GM12865 (cell line): Measurements from ENCODE around the gene SELP.
"Not testable (repeated sequence)": the region's sequence is repeated elsewhere in the genome, so short reads cannot be mapped to it uniquely, and the experiment has no call there.

Experiments used
- DNase-seq: peaks from one replicate; pipeline ENCODE4 v3.0.0; 2010; ENCODE audit warnings: low read depth
- H3K4me3 ChIP-seq: 2 replicates; pipeline ENCODE4 v1.5.1; 2011; ENCODE audit warnings: mild to moderate bottlenecking, low read depth, low read length, control low read depth
- TF ChIP-seq, protein P1 (sequence below): IDR thresholded peaks from 2 replicates; pipeline ENCODE4 v1.5.1; 2011; ENCODE audit warnings: low read length, control low read depth, low read depth, inconsistent platforms; ENCODE audit not compliant: insufficient read depth; ENCODE audit errors: missing control alignments

The SELP gene

DNA sequence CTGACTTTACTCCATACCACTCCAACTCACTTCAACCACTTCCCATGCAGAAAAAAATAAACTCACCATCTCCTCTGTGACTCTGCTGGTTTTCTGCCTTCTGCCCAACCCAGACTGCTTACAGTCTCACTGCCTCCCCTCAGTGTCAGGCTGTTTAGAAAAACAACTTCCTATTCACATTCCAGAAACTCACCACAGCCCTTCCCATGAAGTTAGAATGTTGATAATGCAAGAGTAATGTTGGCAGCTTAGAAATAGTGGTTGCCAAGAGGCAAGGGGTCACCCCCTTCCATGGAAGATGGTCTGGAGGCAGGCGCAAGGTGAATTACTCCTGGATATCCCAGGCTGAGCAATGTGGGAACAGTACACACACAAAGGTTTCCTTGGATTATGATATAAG, at the start of gene SELP:
SELP (minus strand) TSS at position 119 of the 400 bp plus-strand sequence; CDS start at position 69, 50 bp downstream.
- DNase-seq, result no peak
- H3K4me3 ChIP-seq, result no peak within 1 kb of the TSS
- TF ChIP-seq, protein P1, sequence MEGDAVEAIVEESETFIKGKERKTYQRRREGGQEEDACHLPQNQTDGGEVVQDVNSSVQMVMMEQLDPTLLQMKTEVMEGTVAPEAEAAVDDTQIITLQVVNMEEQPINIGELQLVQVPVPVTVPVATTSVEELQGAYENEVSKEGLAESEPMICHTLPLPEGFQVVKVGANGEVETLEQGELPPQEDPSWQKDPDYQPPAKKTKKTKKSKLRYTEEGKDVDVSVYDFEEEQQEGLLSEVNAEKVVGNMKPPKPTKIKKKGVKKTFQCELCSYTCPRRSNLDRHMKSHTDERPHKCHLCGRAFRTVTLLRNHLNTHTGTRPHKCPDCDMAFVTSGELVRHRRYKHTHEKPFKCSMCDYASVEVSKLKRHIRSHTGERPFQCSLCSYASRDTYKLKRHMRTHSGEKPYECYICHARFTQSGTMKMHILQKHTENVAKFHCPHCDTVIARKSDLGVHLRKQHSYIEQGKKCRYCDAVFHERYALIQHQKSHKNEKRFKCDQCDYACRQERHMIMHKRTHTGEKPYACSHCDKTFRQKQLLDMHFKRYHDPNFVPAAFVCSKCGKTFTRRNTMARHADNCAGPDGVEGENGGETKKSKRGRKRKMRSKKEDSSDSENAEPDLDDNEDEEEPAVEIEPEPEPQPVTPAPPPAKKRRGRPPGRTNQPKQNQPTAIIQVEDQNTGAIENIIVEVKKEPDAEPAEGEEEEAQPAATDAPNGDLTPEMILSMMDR, result no peak

DNA sequence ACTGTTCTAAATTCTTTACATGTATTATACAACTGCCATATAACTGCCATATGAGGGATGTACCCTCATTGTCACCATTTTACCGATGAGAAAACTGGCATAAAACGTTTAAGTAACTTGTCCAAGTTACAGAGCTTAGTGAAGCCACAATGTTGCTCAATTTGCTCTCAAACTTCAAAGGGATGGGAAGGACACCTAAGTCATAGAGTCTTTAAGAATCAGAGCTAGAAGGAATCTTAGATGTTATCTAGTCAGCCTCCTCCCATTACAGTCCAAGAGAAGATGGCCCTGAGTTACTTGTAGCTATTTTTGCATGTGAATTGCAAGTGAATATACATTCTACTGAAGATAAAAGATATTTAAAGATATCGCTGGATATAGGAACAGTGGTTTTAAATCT, 49.8 kb upstream of the SELP start:
- no peak overlapping the region for H3K4me3 ChIP-seq
- no peak for DNase-seq
- TF ChIP-seq, protein P1, result no peak

DNA sequence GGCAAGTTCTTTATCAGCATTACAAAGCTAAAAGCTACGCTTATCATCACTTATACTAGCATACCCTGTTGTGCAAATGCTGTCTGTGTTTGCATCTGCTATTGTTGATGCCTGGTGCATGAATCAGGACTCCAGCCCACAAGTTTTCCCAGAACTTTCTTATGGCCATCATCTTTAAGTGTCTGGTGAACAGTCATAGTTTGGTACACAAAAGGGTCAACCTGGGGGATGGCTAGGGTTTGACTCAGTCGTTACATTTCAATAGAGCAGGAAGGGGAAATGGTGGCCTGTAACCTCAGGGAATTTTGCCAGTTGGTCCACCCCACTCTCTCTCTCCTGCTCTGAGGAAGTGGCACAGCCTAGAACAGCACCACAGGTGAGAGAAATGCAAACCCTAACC, 46.1 kb upstream of the SELP start:
- no peak overlapping the region for H3K4me3 ChIP-seq
- no peak for DNase-seq
- TF ChIP-seq, protein P1, result no peak

GRCh38 chr1:169670836-169671235, 40.9 kb upstream of the SELP start:
- TF ChIP-seq, protein P1, result no peak
- H3K4me3 ChIP-seq, result no peak overlapping the region
- DNase-seq, result no peak

DNA sequence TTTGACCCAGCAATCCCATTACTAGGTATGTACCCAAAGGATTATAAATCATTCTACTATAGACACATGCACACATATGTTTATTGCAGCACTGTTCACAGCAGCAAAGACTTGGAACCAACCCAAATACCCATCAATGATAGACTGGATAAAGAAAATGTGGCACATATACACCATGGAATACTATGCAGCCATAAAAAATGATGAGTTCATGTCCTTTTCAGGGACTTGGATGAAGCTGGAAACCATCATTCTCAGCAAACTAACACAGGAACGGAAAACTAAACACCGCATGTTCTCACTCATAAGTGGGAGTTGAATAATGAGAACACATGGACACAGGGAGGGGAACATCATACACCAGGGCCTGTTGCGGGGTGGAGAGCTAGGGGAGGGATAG, 40.3 kb upstream of the SELP start:
- H3K4me3 ChIP-seq, DNase-seq: not testable (repeated sequence)

DNA sequence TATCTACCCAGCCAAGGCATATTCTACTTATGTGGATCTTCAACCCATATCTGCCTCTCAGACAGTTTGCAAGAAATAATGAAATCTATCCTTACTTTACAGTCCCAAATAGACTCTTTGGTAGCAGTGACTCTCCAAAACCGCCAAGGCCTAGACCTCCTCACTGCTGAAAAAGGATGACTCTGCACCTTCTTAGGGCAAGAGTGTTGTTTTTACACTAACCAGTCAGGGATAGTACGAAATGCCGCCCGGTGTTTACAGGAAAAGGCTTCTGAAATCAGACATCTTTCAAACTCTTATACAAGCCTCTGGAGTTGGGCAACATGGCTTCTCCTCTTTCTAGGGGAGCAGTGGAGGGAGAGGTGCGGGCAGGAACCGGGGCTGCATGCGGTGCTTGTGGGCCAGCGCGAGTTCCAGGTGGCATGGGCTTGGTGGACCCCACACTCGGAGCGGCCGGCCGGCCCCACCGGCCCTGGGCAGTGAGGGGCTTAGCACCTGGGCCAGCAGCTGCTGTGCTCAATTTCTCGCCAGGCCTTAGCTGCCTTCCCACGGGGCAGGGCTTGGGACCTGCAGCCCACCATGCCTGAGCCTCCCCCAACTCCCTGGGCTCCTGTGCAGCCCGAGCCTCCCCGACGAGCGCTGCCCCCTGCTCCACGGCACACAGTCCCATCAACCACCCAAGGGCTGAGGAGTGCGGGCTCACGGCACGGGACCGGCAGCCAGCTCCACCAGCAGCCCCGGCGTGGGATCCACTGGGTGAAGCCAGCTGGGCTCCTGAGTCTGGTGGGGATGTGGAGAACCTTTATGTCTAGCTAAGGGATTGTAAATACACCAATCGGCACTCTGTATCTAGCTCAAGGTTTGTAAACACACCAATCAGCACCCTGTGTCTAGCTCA, 38.0 kb upstream of the SELP start:
- DNase-seq, H3K4me3 ChIP-seq: not testable (repeated sequence)

DNA sequence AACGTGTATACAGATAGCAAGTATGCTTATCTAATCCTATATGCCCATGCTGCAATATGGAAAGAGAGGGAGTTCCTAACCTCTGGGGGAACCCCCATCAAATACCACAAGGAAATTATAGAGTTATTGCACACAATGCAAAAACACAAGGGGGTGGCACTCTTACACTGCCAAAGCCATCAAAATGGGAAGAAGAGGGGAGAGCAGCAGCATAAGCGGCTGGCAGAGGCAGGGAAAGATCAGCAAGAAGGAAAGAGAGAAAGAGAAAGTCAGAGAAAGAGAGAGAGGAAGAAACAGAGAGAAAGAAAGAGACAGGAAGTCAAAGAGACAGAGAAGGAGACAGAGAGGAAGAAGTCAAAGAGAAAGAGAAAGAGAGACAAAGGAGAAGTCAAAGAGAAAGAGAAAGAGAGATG, 37.3 kb upstream of the SELP start:
- H3K4me3 ChIP-seq, DNase-seq: not testable (repeated sequence)

GRCh38 chr1:169662680-169663079, 32.8 kb upstream of the SELP start:
- not testable (repeated sequence) for DNase-seq, H3K4me3 ChIP-seq

- not testable (repeated sequence) for H3K4me3 ChIP-seq, DNase-seq
Observed at GRCh38 chr1:169661066-169661465, 31.1 kb upstream of the SELP start.

- DNase-seq, H3K4me3 ChIP-seq: not testable (repeated sequence)
Observed at GRCh38 chr1:169658777-169659176, 28.9 kb upstream of the SELP start.
